ENCODE results near the gene UNC13C. TPM values are rescaled to one million over a fixed set of nuclear protein-coding genes. Genes with fewer than 3 reads are reported as not detected.
A peak's percentile ranks its signal among the peaks of the same experiment; 100 is the strongest.

Gene UNC13C
- total RNA-seq, 1 donor = 0.81 TPM

GRCh38 chr15:54304321-54304720 is 326.1 kb downstream of the UNC13C start:
- no peak overlapping the region for H3K4me3 ChIP-seq (ENCODE audit: low read depth, low read length)
- TF ChIP-seq CTCF (IDR thresholded peaks at IDR 0.05; ENCODE audit: insufficient read depth, low read length) = no peak
- peak; percentile 15 for DNase-seq (ENCODE audit: low read depth)

GRCh38 chr15:54305138-54305537 is 326.9 kb downstream of the UNC13C start:
- H3K4me3 ChIP-seq (ENCODE audit: low read depth, low read length) = no peak overlapping the region
- no peak for TF ChIP-seq CTCF (IDR thresholded peaks at IDR 0.05; ENCODE audit: insufficient read depth, low read length)
- DNase-seq (ENCODE audit: low read depth) = no peak

DNA sequence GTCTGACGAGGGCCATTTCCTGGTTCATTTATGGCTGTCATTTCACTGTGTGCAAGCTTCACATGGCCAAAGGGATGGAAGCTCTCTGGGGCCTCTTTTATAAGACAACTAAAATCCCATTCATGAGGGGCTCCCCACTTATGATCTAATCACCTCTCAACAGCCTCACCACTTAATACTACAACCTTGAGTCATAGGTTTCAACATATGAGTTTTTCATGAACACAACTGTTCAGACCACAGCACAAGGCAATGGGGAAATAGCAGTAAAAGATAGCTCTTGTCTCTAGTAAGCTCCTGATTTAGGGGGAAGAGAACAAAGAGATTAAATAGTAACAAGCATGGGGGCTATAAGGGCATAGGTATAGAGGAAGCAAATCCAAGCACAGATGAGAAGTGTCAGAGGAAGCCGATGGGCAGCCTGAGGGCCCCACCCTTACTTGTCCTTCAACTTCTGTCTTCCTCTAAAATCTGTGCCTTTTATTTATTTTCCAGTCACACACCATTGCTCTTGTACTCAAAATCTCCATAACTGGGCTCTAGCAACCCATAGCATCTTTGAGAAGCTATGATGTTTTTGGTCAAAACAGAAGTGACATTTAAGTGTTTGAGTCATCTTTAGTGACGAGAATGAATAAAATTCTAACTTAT is 329.1 kb downstream of the UNC13C start:
- TF ChIP-seq CTCF (IDR thresholded peaks at IDR 0.05; ENCODE audit: insufficient read depth, low read length) = no peak
- H3K4me3 ChIP-seq (ENCODE audit: low read depth, low read length) = no peak overlapping the region
- DNase-seq (ENCODE audit: low read depth) = no peak

DNA sequence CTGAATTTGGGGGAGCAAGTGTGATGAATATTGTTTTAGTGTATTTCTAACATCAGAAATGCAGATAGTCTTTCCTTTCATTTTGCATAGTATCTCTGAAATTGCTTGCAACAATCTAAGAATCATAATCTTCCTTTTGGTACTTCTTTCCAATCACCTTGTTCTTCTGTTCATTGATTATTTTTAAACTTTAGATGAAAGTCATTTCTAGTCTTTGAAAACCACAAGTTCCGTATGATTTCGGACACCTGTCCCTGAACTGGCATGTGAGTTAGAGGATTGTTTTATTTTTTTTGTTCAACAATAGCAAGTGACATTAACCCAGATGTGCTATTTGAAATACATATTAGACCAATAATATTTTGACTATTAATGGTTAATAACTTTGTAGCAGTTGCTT is 329.7 kb downstream of the UNC13C start:
- TF ChIP-seq CTCF (IDR thresholded peaks at IDR 0.05; ENCODE audit: insufficient read depth, low read length) = no peak
- no peak for DNase-seq (ENCODE audit: low read depth)
- no peak overlapping the region for H3K4me3 ChIP-seq (ENCODE audit: low read depth, low read length)

DNA sequence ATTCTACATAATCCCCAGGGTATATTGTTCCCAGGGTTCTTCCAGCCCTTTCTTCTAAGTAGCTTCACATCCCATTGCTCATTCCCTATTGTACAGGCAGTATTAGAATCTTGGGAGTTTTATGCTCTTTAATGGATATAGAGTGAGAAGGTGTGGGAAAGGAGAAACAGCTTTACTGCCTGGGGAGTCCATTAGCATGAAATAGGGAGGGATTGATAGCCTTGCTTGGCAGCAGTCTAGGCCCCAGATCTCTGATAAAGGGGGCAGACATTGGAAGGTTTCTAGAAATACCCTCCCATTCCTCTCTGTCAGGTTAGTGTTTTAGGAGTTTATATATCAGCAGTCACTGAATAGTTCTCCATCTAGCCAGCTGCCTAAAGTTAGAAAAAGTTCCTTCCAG is 334.3 kb downstream of the UNC13C start:
- H3K4me3 ChIP-seq (ENCODE audit: low read depth, low read length) = no peak overlapping the region
- no peak for DNase-seq (ENCODE audit: low read depth)
- no peak for TF ChIP-seq CTCF (IDR thresholded peaks at IDR 0.05; ENCODE audit: insufficient read depth, low read length)

GRCh38 chr15:54321426-54321825 is 343.2 kb downstream of the UNC13C start:
- TF ChIP-seq CTCF (IDR thresholded peaks at IDR 0.05; ENCODE audit: insufficient read depth, low read length) = no peak
- no peak for DNase-seq (ENCODE audit: low read depth)

DNA sequence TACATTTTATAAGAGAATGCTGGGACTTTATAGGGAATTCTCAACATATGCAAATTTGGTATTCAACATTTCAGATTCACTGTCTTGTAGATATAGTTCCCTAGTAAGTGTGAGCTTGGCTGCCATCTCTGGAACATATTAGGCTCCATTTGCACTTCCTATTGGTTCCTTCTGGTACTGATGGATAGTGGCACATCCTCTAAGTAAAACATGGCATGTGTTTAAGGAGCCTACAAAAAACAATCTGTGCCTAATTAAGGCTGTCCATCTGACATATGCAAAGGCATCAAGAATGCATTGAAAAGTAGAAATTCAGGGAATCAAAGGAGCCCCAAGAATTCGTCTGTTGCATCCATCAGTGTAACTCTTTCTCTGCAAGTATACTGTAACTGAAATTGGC is 344.1 kb downstream of the UNC13C start:
- no peak for TF ChIP-seq CTCF (IDR thresholded peaks at IDR 0.05; ENCODE audit: insufficient read depth, low read length)
- DNase-seq (ENCODE audit: low read depth) = no peak
- no peak overlapping the region for H3K4me3 ChIP-seq (ENCODE audit: low read depth, low read length)

More at GRCh38 chr15:54321426-54321825, 343.2 kb downstream of the UNC13C start:
- H3K4me3 ChIP-seq (ENCODE audit: low read depth, low read length) = no peak overlapping the region
